Breast epithelium (tissue), 3 donors: Measurements from ENCODE around the gene ATP1A4.

Experiments
- POLR2A ChIP-seq: fragments of 450-650 bp; IDR thresholded peaks from one replicate; pipeline ENCODE4 v1.6.1; 2016; ENCODE audit warnings: antibody characterized with exemption, mild to moderate bottlenecking, moderate library complexity
- TF ChIP-seq, protein P1 (sequence below), 3 donors: fragments of 450-650 bp; IDR thresholded peaks; one replicate each; pipeline ENCODE4 v1.5.1; 2016 to 2017; ENCODE audit warnings: antibody characterized with exemption in 3 of 3, mild to moderate bottlenecking in 3 of 3, moderate library complexity in 3 of 3

DNA sequence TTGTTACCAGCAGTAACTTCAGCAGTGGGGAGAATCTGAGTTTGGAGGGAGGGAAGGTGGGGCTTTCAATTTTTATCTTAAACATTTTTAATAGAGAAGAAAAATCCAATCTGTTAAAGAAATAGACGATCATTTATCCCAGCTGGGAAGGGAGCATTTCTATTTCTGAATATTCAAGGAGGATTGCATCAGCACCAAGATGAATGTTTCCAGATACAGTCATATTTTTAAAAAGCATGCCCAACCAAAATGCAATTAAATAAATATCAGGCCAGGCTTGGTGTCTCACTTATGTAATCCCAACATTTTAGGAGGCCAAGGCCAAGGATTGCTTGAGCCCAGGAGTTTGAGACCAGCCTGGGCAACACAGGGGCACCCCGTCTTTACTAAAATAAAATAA, 1.7 kb upstream of the ATP1A4 start:
- TF ChIP-seq, protein P1, sequence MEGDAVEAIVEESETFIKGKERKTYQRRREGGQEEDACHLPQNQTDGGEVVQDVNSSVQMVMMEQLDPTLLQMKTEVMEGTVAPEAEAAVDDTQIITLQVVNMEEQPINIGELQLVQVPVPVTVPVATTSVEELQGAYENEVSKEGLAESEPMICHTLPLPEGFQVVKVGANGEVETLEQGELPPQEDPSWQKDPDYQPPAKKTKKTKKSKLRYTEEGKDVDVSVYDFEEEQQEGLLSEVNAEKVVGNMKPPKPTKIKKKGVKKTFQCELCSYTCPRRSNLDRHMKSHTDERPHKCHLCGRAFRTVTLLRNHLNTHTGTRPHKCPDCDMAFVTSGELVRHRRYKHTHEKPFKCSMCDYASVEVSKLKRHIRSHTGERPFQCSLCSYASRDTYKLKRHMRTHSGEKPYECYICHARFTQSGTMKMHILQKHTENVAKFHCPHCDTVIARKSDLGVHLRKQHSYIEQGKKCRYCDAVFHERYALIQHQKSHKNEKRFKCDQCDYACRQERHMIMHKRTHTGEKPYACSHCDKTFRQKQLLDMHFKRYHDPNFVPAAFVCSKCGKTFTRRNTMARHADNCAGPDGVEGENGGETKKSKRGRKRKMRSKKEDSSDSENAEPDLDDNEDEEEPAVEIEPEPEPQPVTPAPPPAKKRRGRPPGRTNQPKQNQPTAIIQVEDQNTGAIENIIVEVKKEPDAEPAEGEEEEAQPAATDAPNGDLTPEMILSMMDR (IDR thresholded peaks at IDR 0.05), result no peak
- TF ChIP-seq POLR2A, result no peak
